CD14-positive monocyte (primary cell): ENCODE data around the gene CRY2. TPM values are rescaled to one million over a fixed set of nuclear protein-coding genes. Genes with fewer than 3 reads are reported as not detected.
"Not testable (repeated sequence)": the region's sequence is repeated elsewhere in the genome, so short reads cannot be mapped to it uniquely, and the experiment has no call there.

Experiments used
- DNase-seq, 3 donors: peaks; one replicate each; pipeline ENCODE4 v3.0.0-alpha.2; 2011 to 2022
- H2AFZ ChIP-seq: 2 replicates; pipeline ENCODE4 v1.6.0; 2012; ENCODE audit warnings: mild to moderate bottlenecking, low read depth, low read length, inconsistent platforms; ENCODE audit not compliant: insufficient read depth, poor library complexity, severe bottlenecking
- H3K27ac ChIP-seq, 2 donors: 1 replicate in 1 of 2; 2 replicates in 1 of 2; pipeline ENCODE4 v1.5.1; 2012 to 2013; ENCODE audit warnings: low read length in 2 of 2, control low read depth in 1 of 2, inconsistent platforms in 1 of 2, low read depth in 1 of 2, mild to moderate bottlenecking in 1 of 2
- H3K27me3 ChIP-seq, 2 donors: one replicate each; pipeline versions ENCODE4 v1.6.0 to v1.6.1; 2011 to 2013; ENCODE audit warnings: low read length in 2 of 2; ENCODE audit not compliant: control insufficient read depth in 2 of 2, insufficient read depth in 2 of 2
- H3K36me3 ChIP-seq, 2 donors: replicated peaks in 1 of 2; 1 replicate in 1 of 2; 2 replicates in 1 of 2; pipeline versions ENCODE4 v1.5.1 to v1.6.1; 2012 to 2013; ENCODE audit warnings: low read length in 2 of 2, control low read depth in 1 of 2, inconsistent platforms in 1 of 2, mild to moderate bottlenecking in 1 of 2; ENCODE audit not compliant: insufficient read depth in 2 of 2, control insufficient read depth in 1 of 2
- H3K4me1 ChIP-seq, 2 donors: 1 replicate in 1 of 2; 2 replicates in 1 of 2; pipeline versions ENCODE4 v1.5.1 to v1.6.1; 2012 to 2013; ENCODE audit warnings: low read length in 2 of 2, control low read depth in 1 of 2, inconsistent platforms in 1 of 2, mild to moderate bottlenecking in 1 of 2, moderate library complexity in 1 of 2; ENCODE audit not compliant: insufficient read depth in 2 of 2, control insufficient read depth in 1 of 2
- H3K4me2 ChIP-seq: replicated peaks from 2 replicates; pipeline ENCODE3; 2012; ENCODE audit warnings: low read length, moderate library complexity, mild to moderate bottlenecking; ENCODE audit not compliant: poor library complexity, severe bottlenecking; ENCODE audit errors: extremely low read depth
- H3K4me3 ChIP-seq, 3 experiments: fragments of 200-600 bp in 1 of 3; sonication (generic) in 1 of 3; replicated peaks in 1 of 3; 1 replicate in 2 of 3; 2 replicates in 1 of 3; pipeline ENCODE4 v1.5.1; 2011 to 2013; ENCODE audit warnings: low read length in 3 of 3, mild to moderate bottlenecking in 3 of 3, control low read depth in 2 of 3, low read depth in 2 of 3, inconsistent platforms in 1 of 3, moderate library complexity in 1 of 3
- H3K79me2 ChIP-seq: 2 replicates; pipeline ENCODE4 v1.6.0; 2012; ENCODE audit warnings: mild to moderate bottlenecking, control low read depth, inconsistent platforms, low read length, moderate library complexity; ENCODE audit not compliant: insufficient read depth
- H3K9ac ChIP-seq: 2 replicates; pipeline ENCODE4 v1.6.0; 2017; ENCODE audit warnings: low read length, mild to moderate bottlenecking; ENCODE audit not compliant: insufficient read depth, poor library complexity, severe bottlenecking
- H3K9me3 ChIP-seq, 2 donors: replicated peaks in 1 of 2; 1 replicate in 1 of 2; 2 replicates in 1 of 2; pipeline versions ENCODE4 v1.5.1 to v1.6.1; 2012 to 2013; ENCODE audit warnings: low read length in 2 of 2, control low read depth in 1 of 2; ENCODE audit not compliant: control insufficient read depth in 1 of 2, insufficient read depth in 1 of 2
- H4K20me1 ChIP-seq: 2 replicates; pipeline ENCODE4 v1.6.0; 2012; ENCODE audit warnings: mild to moderate bottlenecking, low read length, control low read depth, moderate library complexity; ENCODE audit not compliant: insufficient read depth
- H3K27ac Mint-ChIP-seq, 7 donors: one replicate each; pipeline ENCODE4 v1.8.0; 2020; ENCODE audit warnings: mild to moderate bottlenecking in 7 of 7, mixed read lengths in 7 of 7, moderate library complexity in 6 of 7, inconsistent platforms in 2 of 7
- H3K27me3 Mint-ChIP-seq, 3 donors: one replicate each; pipeline ENCODE4 v1.8.0; 2021 to 2022; ENCODE audit warnings: low read depth in 3 of 3, mild to moderate bottlenecking in 3 of 3, mixed read lengths in 3 of 3, moderate library complexity in 3 of 3, inconsistent platforms in 1 of 3
- H3K36me3 Mint-ChIP-seq, 2 donors: one replicate each; pipeline ENCODE4 v1.8.0; 2020; ENCODE audit warnings: mixed read lengths in 2 of 2, inconsistent platforms in 1 of 2, mild to moderate bottlenecking in 1 of 2
- H3K4me1 Mint-ChIP-seq: one replicate; pipeline ENCODE4 v1.8.0; 2020; ENCODE audit warnings: mild to moderate bottlenecking, mixed read lengths
- H3K4me3 Mint-ChIP-seq, 2 donors: one replicate each; pipeline ENCODE4 v1.8.0; 2020; ENCODE audit warnings: mild to moderate bottlenecking in 2 of 2, mixed read lengths in 2 of 2, moderate library complexity in 1 of 2
- H3K9me3 Mint-ChIP-seq, 7 donors: one replicate each; pipeline ENCODE4 v1.8.0; 2020 to 2022; ENCODE audit warnings: mixed read lengths in 7 of 7, mild to moderate bottlenecking in 6 of 7, moderate library complexity in 6 of 7, inconsistent platforms in 2 of 7
- WGBS: methylation state at CpG from one replicate; pipeline ENCODE4 v1.1.5; 2013; ENCODE audit warnings: missing lambda C conversion rate; ENCODE audit not compliant: insufficient coverage; 5-methylcytosine and 5-hydroxymethylcytosine counted together
- intact Hi-C, 2 donors: fragments of 100-400 bp; cut with micrococcal nuclease; formaldehyde crosslinking; loops; one replicate each; pipeline versions ENCODE4 v1.15.0 to v1.15.1; 2023
- polyA plus RNA-seq, 3 donors: library from polyadenylated mRNA; depleted of rRNA in 1 of 3; unstranded in 2 of 3; stranded (reverse) in 1 of 3; fragments of 300-500 nt in 2 of 3; fragments of >200 nt in 1 of 3; fragmentation: Illumina TruSeq in 2 of 3; gene quantifications; 1 replicate in 2 of 3; 2 replicates in 1 of 3; pipeline ENCODE4 v1.2.3, GENCODE V29; 2012 to 2021
- TF ChIP-seq, protein P1 (sequence below): fragments of 200-600 bp; IDR thresholded peaks from one replicate; pipeline ENCODE4 v1.8.0; 2022; ENCODE audit warnings: antibody characterized with exemption, mild to moderate bottlenecking

Gene CRY2
- polyA plus RNA-seq, 3 donors, result 5.1 to 12.5 (median 7.2) TPM

DNA sequence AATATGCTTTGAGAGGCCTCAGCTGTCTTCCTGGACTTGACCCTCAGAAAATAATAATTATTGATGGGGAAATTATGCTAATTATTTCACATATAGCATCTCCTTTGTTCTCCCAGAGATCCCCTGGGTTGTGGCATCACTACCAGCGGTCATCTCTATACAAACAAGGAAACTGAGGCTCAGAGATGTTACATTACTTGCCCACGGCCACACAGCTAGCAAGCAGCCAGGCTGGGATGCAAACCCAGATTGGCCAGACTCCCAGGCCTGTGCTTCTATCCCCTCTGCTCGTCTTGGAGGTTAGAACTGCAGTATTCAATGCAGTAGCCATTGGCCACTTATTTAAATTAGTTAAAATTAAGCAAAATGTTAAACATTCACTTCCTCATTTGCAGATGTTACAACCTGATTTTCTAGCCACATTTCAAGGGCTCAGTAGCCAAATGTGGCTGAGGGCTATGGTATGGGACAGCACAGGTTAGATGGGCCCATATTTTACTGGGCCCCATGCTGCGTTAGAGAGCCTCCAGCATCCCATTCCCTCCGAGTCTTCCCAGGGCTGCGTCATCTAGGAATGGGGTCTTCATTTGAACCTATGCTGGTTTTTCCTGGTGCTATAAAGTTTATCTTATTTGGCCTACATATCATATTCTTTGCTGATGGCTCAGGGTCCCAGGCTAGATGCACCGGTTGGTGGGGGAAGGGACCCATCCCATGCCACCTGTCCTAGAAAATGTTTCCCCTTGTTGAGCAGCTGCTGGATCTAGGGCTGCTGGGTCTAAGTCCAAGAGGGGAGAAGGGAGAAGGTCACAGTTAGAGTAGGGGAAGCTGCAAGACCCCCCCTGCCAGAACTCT is 40.1 kb upstream of the CRY2 start:
- Histone ChIP-seq H3K36me3 (peaks cover 29 to 38% of the 10 kb centered on the region in 2 donors), H3K4me1 (peaks cover 44 to 47% of the 10 kb centered on the region in 2 donors), H3K9ac (no peak overlapping the region), H3K9me3 (no peaks in the 10 kb centered on the region), H4K20me1 (peaks cover 41% of the 10 kb centered on the region), H3K79me2 (peaks cover 29% of the 10 kb centered on the region), H3K27me3 (no peaks in the 10 kb centered on the region), H2AFZ (no peak overlapping the region), H3K27ac (peak overlapping the region; percentile 32 to 37), H3K4me2 (peak overlapping the region; percentile 100), H3K4me3 (peak overlapping the region in 1 of 3 experiments; percentile 90)
- 93% methylated on average over 2 of the region's 7 CpGs for WGBS
- Mint-ChIP-seq H3K4me3 (no peak overlapping the region), H3K27me3 (peaks cover 0 to 7% (median 5%) of the 10 kb centered on the region in 3 donors), H3K36me3 (peaks cover 30 to 50% of the 10 kb centered on the region in 2 donors), H3K4me1 (peaks cover 44% of the 10 kb centered on the region), H3K27ac (peak overlapping the region in 1 of 7 donors; percentile 36), H3K9me3 (peaks cover 0 to 4% (median 0%) of the 10 kb centered on the region in 7 donors)
- DNase-seq, result no peak
- TF ChIP-seq, protein P1, sequence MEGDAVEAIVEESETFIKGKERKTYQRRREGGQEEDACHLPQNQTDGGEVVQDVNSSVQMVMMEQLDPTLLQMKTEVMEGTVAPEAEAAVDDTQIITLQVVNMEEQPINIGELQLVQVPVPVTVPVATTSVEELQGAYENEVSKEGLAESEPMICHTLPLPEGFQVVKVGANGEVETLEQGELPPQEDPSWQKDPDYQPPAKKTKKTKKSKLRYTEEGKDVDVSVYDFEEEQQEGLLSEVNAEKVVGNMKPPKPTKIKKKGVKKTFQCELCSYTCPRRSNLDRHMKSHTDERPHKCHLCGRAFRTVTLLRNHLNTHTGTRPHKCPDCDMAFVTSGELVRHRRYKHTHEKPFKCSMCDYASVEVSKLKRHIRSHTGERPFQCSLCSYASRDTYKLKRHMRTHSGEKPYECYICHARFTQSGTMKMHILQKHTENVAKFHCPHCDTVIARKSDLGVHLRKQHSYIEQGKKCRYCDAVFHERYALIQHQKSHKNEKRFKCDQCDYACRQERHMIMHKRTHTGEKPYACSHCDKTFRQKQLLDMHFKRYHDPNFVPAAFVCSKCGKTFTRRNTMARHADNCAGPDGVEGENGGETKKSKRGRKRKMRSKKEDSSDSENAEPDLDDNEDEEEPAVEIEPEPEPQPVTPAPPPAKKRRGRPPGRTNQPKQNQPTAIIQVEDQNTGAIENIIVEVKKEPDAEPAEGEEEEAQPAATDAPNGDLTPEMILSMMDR, result no peak
- intact Hi-C loops, result loop anchor here (5.0 kb wide), 2 partner anchors 35 to 40 kb away; partner anchors contain the start of gene CRY2 (in 1 of the 2)

DNA sequence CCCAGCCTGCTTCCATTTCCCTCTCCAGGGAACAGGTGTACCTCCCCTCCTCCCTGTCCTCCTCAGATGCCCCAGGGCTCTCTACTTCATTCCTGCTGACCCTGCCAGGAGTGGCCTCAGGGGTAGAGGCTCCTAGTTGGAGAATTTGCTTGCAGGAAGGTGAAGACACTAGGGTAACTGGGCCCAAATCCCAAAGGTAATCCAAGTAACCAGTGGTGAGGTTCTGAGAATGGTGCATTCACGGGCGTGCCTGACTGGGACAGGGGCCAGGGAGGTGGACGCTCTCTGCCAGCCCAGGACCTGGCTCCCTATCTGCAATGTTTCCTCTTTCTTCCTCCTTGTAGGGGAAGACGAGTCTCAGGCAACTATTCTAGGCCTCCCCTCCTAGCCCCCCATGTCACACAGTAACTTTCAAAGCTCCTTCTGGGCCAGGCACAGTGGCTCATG is 39.5 kb upstream of the CRY2 start:
- peak overlapping the region in 1 of 2 donors; percentile 32 for H3K27ac ChIP-seq
- H3K4me1 ChIP-seq, result peaks cover 44 to 47% of the 10 kb centered on the region in 2 donors
- no peaks in the 10 kb centered on the region for H3K9me3 ChIP-seq
- no CpG with 5 or more reads among the region's 4 CpGs for WGBS
- Mint-ChIP-seq H3K4me1 (peaks cover 44% of the 10 kb centered on the region), H3K27me3 (peaks cover 0 to 5% (median 2%) of the 10 kb centered on the region in 3 donors), H3K36me3 (peaks cover 34 to 54% of the 10 kb centered on the region in 2 donors), H3K9me3 (peaks cover 0 to 4% (median 0%) of the 10 kb centered on the region in 7 donors), H3K4me3 (no peak overlapping the region), H3K27ac (no peak overlapping the region)
- intact Hi-C loops, result loop anchor here (5.0 kb wide), 2 partner anchors 34 to 39 kb away; partner anchors contain the start of gene CRY2 (in 1 of the 2)
- no peaks in the 10 kb centered on the region for H3K27me3 ChIP-seq
- DNase-seq, result no peak
- H3K9ac ChIP-seq, result no peak overlapping the region
- no peak overlapping the region for H3K4me3 ChIP-seq
- TF ChIP-seq, protein P1, result no peak
- peaks cover 29% of the 10 kb centered on the region for H3K79me2 ChIP-seq
- H2AFZ ChIP-seq, result no peak overlapping the region
- peaks cover 33 to 42% of the 10 kb centered on the region in 2 donors for H3K36me3 ChIP-seq
- H3K4me2 ChIP-seq, result peak overlapping the region; percentile 100
- H4K20me1 ChIP-seq, result peaks cover 41% of the 10 kb centered on the region

DNA sequence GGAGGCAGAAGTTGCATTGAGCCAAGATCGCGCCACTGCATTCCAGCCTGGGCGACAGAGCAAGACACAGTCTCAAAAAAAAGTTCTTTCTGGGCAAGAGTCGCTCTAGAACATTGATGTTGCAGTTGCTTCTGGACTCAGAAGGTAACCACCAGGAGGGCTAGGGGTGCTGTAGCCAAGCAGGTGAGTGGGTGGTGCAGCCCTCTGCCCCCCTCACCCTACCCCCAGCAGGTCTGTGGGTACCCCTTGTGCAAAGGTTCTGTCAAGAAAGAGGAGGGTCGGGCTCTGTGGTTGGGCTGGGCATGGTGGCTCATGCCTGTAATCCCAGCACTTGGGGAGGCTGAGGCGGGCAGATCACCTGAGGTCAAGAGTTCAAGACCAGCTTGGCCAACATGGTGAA is 38.8 kb upstream of the CRY2 start:
- intact Hi-C loops, result loop anchor here (5.0 kb wide), 2 partner anchors 34 to 39 kb away; partner anchors contain the start of gene CRY2 (in 1 of the 2)
- H3K4me1 ChIP-seq, result peaks cover 44 to 47% of the 10 kb centered on the region in 2 donors
- Mint-ChIP-seq H3K36me3 (peaks cover 34 to 54% of the 10 kb centered on the region in 2 donors), H3K4me1 (peaks cover 44% of the 10 kb centered on the region), H3K27ac (peak overlapping the region in 3 of 7 donors; percentile 32 to 40 (median 37))
- peaks cover 41% of the 10 kb centered on the region for H4K20me1 ChIP-seq
- H3K9me3 Mint-ChIP-seq, H3K27me3 Mint-ChIP-seq, DNase-seq, H3K4me3 Mint-ChIP-seq, H3K4me2 ChIP-seq, H3K9ac ChIP-seq, H3K9me3 ChIP-seq, H3K27me3 ChIP-seq, H2AFZ ChIP-seq, H3K4me3 ChIP-seq: not testable (repeated sequence)
- H3K79me2 ChIP-seq, result peaks cover 29% of the 10 kb centered on the region
- peak overlapping the region in 1 of 2 donors; percentile 23 for H3K27ac ChIP-seq
- H3K36me3 ChIP-seq, result peaks cover 33 to 42% of the 10 kb centered on the region in 2 donors
- WGBS, result 98% methylated on average over 6 of the region's 6 CpGs
